ENCODE data around the gene ATXN7L2.

DNA sequence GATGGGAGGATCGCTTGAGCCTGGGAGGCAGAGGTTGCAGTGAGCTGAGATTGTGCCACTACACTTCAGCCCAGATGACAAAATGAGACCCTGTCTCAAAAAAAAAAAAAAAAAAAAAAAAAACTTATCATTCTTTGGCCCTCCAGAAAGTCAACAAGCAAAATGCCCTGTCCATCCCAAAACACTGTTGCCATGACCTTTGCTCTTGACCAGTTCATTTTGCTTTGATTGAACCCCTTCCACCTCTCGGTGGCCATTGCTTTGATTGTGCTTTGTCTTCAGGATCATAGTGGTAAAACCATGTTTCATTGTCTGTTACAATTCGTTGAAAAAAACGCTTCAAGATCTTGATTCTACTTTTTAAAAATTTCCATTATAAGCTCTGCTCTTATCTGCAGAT, 25.9 kb upstream of the ATXN7L2 start:
- TF ChIP-seq, protein P1, sequence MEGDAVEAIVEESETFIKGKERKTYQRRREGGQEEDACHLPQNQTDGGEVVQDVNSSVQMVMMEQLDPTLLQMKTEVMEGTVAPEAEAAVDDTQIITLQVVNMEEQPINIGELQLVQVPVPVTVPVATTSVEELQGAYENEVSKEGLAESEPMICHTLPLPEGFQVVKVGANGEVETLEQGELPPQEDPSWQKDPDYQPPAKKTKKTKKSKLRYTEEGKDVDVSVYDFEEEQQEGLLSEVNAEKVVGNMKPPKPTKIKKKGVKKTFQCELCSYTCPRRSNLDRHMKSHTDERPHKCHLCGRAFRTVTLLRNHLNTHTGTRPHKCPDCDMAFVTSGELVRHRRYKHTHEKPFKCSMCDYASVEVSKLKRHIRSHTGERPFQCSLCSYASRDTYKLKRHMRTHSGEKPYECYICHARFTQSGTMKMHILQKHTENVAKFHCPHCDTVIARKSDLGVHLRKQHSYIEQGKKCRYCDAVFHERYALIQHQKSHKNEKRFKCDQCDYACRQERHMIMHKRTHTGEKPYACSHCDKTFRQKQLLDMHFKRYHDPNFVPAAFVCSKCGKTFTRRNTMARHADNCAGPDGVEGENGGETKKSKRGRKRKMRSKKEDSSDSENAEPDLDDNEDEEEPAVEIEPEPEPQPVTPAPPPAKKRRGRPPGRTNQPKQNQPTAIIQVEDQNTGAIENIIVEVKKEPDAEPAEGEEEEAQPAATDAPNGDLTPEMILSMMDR (IDR thresholded peaks at IDR 0.05): no peak
- TF ChIP-seq POLR2A (IDR thresholded peaks at IDR 0.05): no peak

Measured in gastroesophageal sphincter (tissue), 3 donors.